A549 (cell line): ENCODE results near the gene CTAG2. TPM values are rescaled to one million over a fixed set of nuclear protein-coding genes. Genes with fewer than 3 reads are reported as not detected.
A peak's percentile ranks its signal among the peaks of the same experiment; 100 is the strongest.

Experiments
- ATAC-seq, 2 experiments: fragments of 200-7000 bp in 1 of 2; fragments of >200 bp in 1 of 2; cut with Nextera tagmentation in 1 of 2; cut with Tn5 transposase in 1 of 2; 3 replicates each; pipeline versions ENCODE4 v1.8.0 to v1.9.1; 2018 to 2020; ENCODE audit warnings: mild to moderate bottlenecking in 1 of 2, moderate library complexity in 1 of 2
- CTCF ChIA-PET: fragments of 300-600 bp; sonication (Branson Sonifier 250); formaldehyde crosslinking; extraction: SDS; loops from one replicate; lab custom pipeline; 2021; ENCODE audit warnings: antibody characterized with exemption, inconsistent platforms; lab: Yijun Ruan, JAX
- POLR2A ChIA-PET: fragments of 350-600 bp; formaldehyde crosslinking; extraction: SDS; loops from one replicate; lab custom pipeline; 2021; ENCODE audit warnings: antibody characterized with exemption, inconsistent platforms; lab: Yijun Ruan, JAX
- DNase-seq, 2 experiments: peaks; one replicate each; pipeline versions ENCODE4 v3.0.0 to v3.0.0-alpha.2; 2011 to 2016; ENCODE audit warnings: low read depth in 1 of 2, low spot score in 1 of 2
- FAIRE-seq: peaks from 2 replicates; lab custom pipeline; 2011; peaks lifted over from hg19 to GRCh38; lab: Jason Lieb, UNC
- H3K27ac ChIP-seq, 2 experiments: fragments of >200 bp; sonication (Bioruptor Twin); formaldehyde crosslinking; 3 replicates each; pipeline ENCODE4 v1.5.1; 2016 to 2017
- H3K4me1 ChIP-seq: fragments of >200 bp; sonication (Bioruptor Twin); formaldehyde crosslinking; 3 replicates; pipeline ENCODE4 v1.6.1; 2016
- H3K4me2 ChIP-seq: fragments of >200 bp; sonication (Bioruptor Twin); formaldehyde crosslinking; 3 replicates; pipeline ENCODE4 v1.6.1; 2016
- H3K4me3 ChIP-seq: fragments of >200 bp; sonication (Bioruptor Twin); formaldehyde crosslinking; 3 replicates; pipeline ENCODE4 v1.5.1; 2016
- H3K9me3 ChIP-seq: fragments of >200 bp; sonication (Bioruptor Twin); formaldehyde crosslinking; 3 replicates; pipeline ENCODE4 v1.6.1; 2016
- CBX8 ChIP-seq: fragments of 200-600 bp; sonication (generic); IDR thresholded peaks from 2 replicates; pipeline ENCODE4 v1.6.1; 2016
- EP300 ChIP-seq, 2 experiments: fragments of >200 bp; sonication (Bioruptor Twin); formaldehyde crosslinking; IDR thresholded peaks; 2 replicates in 1 of 2; 3 replicates in 1 of 2; pipeline ENCODE4 v1.6.1; 2016 to 2017
- GATA3 ChIP-seq: IDR thresholded peaks from 2 replicates; pipeline ENCODE4 v1.6.1; 2012; ENCODE audit warnings: borderline replicate concordance
- HOXA7 ChIP-seq: fragments of 250-450 bp; sonication (Bioruptor Pico); IDR thresholded peaks from 2 replicates; pipeline ENCODE4 v1.5.0; 2020; ENCODE audit warnings: mild to moderate bottlenecking, moderate library complexity
- JUN ChIP-seq, 2 experiments: fragments of >200 bp; sonication (Bioruptor Twin); formaldehyde crosslinking; IDR thresholded peaks; 2 replicates in 1 of 2; 3 replicates in 1 of 2; pipeline ENCODE4 v1.6.1; 2016 to 2017
- KDM1A ChIP-seq: fragments of 200-600 bp; sonication (generic); IDR thresholded peaks from 2 replicates; pipeline ENCODE4 v1.6.1; 2016; ENCODE audit warnings: low read depth, mild to moderate bottlenecking
- KDM5A ChIP-seq: fragments of 200-600 bp; sonication (generic); IDR thresholded peaks from 2 replicates; pipeline ENCODE4 v1.6.1; 2016; ENCODE audit warnings: antibody characterized with exemption, mild to moderate bottlenecking
- MAFK ChIP-seq: fragments of 450-650 bp; IDR thresholded peaks from 2 replicates; pipeline ENCODE4 v1.6.1; 2014; ENCODE audit not compliant: partially characterized antibody
- MAZ ChIP-seq: fragments of 150-350 bp; IDR thresholded peaks from 2 replicates; pipeline ENCODE4 v1.6.1; 2014; ENCODE audit warnings: antibody characterized with exemption, low read depth, low read length, borderline replicate concordance
- NFE2L2 ChIP-seq: fragments of 150-350 bp; conservative IDR thresholded peaks from 2 replicates; pipeline ENCODE4 v1.6.1; 2014; ENCODE audit warnings: low read length
- NPAS2 ChIP-seq: fragments of 250-450 bp; sonication (Bioruptor Pico); IDR thresholded peaks from 2 replicates; pipeline ENCODE4 v1.8.0; 2022; ENCODE audit warnings: mild to moderate bottlenecking, moderate library complexity, borderline replicate concordance
- RAD21 ChIP-seq, 2 experiments: fragments of >200 bp in 1 of 2; sonication (Bioruptor Twin) in 1 of 2; formaldehyde crosslinking in 1 of 2; IDR thresholded peaks in 1 of 2; conservative IDR thresholded peaks in 1 of 2; 2 replicates in 1 of 2; 3 replicates in 1 of 2; pipeline ENCODE4 v1.6.1; 2012 to 2018; ENCODE audit warnings: inconsistent platforms in 1 of 2
- RFX5 ChIP-seq: fragments of 450-650 bp; IDR thresholded peaks from 2 replicates; pipeline ENCODE4 v1.7.1; 2014; ENCODE audit warnings: antibody characterized with exemption, mild to moderate bottlenecking, moderate library complexity
- TP53 ChIP-seq: fragments of 250-450 bp; sonication (Bioruptor Pico); IDR thresholded peaks from 2 replicates; pipeline ENCODE4 v1.5.0; 2021; ENCODE audit warnings: mild to moderate bottlenecking, moderate library complexity
- ZC3H11A ChIP-seq: fragments of 450-650 bp; IDR thresholded peaks from 2 replicates; pipeline ENCODE4 v1.6.1; 2014; ENCODE audit warnings: antibody characterized with exemption, mild to moderate bottlenecking
- WGBS: methylation state at CpG from one replicate; pipeline ENCODE4 v1.1.6; 2017; ENCODE audit errors: missing lambda C conversion rate; 5-methylcytosine and 5-hydroxymethylcytosine counted together
- polyA plus RNA-seq, 4 experiments: library from polyadenylated mRNA; depleted of rRNA in 3 of 4; stranded (reverse); fragments of >200 nt; fragmentation: RNase III in 1 of 4; extraction: RNeasy Plus Mini Kit Qiagen cat#74134 plus additional on column Dnase treatment in 1 of 4; gene quantifications; 2 replicates in 3 of 4; 3 replicates in 1 of 4; pipeline ENCODE4 v1.2.3, GENCODE V29; 2011 to 2017
- TF ChIP-seq, protein P1 (sequence below): fragments of 450-650 bp; IDR thresholded peaks from 2 replicates; pipeline ENCODE4 v1.6.1; 2014; ENCODE audit warnings: antibody characterized with exemption
- TF ChIP-seq, protein P2 (sequence below): fragments of 150-350 bp; IDR thresholded peaks from 2 replicates; pipeline ENCODE4 v1.6.1; 2014; ENCODE audit warnings: low read depth, mild to moderate bottlenecking, low read length
- TF ChIP-seq, protein P3 (sequence below): fragments of 250-450 bp; sonication (Bioruptor Pico); IDR thresholded peaks from 2 replicates; pipeline ENCODE4 v1.5.0; 2021; ENCODE audit warnings: mild to moderate bottlenecking, moderate library complexity, borderline replicate concordance

The CTAG2 gene
- polyA plus RNA-seq, 2 of the 4 experiments (the other 2 are of a cell fraction): not detected

DNA sequence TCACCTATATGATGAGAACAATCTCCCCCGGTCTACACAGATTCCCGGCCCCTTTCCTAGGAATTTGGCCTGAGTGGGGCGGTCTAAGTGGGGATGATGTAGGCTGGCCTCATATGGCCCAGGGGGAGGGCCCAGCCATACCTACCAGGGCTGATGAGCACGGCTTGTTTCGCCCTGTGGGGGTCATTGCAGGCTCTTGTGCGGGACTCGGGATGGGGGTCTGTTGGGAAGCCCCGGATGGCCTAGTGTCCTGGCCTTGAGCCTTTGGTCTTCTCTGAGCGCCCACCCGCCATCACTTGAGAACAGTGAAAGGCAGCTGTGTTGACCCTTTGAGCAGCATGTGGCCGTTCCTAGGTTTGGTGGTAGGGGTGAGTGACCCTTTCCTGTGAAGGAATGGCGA lies 4.8 kb upstream of the CTAG2 start:
- Histone ChIP-seq H3K4me3 (no peak overlapping the region), H3K9me3 (no peaks in the 10 kb centered on the region), H3K27ac (no peak overlapping the region), H3K4me1 (no peaks in the 10 kb centered on the region), H3K4me2 (no peak overlapping the region)
- POLR2A ChIA-PET: no interaction called here
- TF ChIP-seq, protein P1, sequence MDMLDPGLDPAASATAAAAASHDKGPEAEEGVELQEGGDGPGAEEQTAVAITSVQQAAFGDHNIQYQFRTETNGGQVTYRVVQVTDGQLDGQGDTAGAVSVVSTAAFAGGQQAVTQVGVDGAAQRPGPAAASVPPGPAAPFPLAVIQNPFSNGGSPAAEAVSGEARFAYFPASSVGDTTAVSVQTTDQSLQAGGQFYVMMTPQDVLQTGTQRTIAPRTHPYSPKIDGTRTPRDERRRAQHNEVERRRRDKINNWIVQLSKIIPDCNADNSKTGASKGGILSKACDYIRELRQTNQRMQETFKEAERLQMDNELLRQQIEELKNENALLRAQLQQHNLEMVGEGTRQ: no peak
- no peak for TF ChIP-seq NFE2L2
- no peak for TF ChIP-seq KDM1A
- TF ChIP-seq TP53 (CRISPR knock-in tag): no peak
- no peak for TF ChIP-seq RFX5
- TF ChIP-seq CBX8: no peak
- TF ChIP-seq KDM5A: no peak
- no peak for TF ChIP-seq JUN (IDR thresholded peaks at IDR 0.05)
- TF ChIP-seq, protein P2, sequence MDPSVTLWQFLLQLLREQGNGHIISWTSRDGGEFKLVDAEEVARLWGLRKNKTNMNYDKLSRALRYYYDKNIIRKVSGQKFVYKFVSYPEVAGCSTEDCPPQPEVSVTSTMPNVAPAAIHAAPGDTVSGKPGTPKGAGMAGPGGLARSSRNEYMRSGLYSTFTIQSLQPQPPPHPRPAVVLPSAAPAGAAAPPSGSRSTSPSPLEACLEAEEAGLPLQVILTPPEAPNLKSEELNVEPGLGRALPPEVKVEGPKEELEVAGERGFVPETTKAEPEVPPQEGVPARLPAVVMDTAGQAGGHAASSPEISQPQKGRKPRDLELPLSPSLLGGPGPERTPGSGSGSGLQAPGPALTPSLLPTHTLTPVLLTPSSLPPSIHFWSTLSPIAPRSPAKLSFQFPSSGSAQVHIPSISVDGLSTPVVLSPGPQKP: no peak
- CTCF ChIA-PET: no interaction called here
- no peak for DNase-seq
- WGBS: 64% methylated on average over 5 of the region's 12 CpGs
- ATAC-seq: no peak
- FAIRE-seq: no peak

DNA sequence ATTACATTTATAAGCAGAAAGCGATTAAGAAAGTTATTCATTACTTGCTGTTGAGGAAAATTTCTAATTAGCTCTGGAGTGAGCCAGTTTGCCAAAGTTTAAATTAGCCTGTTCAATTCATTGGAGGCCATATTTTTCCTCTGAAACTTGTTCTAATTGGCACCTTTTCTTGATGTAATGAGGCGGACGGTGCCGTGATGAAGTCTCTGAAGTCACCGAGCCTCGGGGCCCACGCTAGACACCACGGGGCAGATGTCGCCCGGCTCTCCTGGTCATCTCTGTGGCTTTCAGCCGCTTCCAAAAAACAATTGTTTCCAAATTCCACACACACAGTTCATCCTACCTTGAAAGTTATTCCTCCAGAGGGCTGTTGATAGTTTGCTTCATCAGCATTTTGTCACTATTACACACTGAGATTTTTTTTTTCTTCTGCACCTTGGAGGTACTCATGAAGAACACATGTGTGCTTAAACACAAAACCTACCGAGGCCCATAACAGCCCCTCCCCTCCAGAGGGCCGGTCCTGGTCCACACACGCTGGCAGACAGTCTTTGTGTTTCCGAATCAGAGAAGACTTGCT lies 3.9 kb upstream of the CTAG2 start:
- no peaks in the 10 kb centered on the region for H3K9me3 ChIP-seq
- H3K27ac ChIP-seq: no peak overlapping the region
- no peaks in the 10 kb centered on the region for H3K4me1 ChIP-seq
- DNase-seq (no peak), ATAC-seq (no peak), FAIRE-seq (no peak)
- no peak overlapping the region for H3K4me2 ChIP-seq
- 69% methylated on average over 15 of the region's 15 CpGs for WGBS
- CTCF ChIA-PET: no interaction called here
- POLR2A ChIA-PET: no interaction called here
- no peak overlapping the region for H3K4me3 ChIP-seq
- TF ChIP-seq, protein P3, sequence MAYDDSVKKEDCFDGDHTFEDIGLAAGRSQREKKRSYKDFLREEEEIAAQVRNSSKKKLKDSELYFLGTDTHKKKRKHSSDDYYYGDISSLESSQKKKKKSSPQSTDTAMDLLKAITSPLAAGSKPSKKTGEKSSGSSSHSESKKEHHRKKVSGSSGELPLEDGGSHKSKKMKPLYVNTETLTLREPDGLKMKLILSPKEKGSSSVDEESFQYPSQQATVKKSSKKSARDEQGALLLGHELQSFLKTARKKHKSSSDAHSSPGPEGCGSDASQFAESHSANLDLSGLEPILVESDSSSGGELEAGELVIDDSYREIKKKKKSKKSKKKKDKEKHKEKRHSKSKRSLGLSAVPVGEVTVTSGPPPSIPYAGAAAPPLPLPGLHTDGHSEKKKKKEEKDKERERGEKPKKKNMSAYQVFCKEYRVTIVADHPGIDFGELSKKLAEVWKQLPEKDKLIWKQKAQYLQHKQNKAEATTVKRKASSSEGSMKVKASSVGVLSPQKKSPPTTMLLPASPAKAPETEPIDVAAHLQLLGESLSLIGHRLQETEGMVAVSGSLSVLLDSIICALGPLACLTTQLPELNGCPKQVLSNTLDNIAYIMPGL (CRISPR knock-in tag): no peak
- peak; percentile 68 for TF ChIP-seq MAFK

DNA sequence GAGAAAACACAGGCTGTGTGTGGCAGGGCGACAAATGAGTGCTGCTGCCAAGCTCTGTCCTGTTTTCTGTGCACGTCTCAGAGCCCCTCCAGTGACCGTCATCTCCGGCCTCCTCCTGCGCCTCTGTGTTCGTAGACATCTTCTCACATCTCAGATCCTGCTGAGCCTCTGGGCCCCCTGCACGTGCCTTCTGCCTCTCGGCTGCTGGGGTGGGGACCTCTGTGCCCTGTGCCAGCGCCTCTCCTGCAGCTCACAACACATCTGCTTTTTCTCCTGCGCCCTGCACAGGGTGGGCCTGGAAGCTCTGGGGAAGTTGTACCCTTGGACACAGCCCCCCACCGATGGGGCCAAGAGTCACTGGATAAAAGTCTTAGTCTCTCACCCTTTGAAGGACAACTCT lies 2.4 kb upstream of the CTAG2 start:
- FAIRE-seq: no peak
- Histone ChIP-seq H3K4me3 (no peak overlapping the region), H3K4me1 (no peaks in the 10 kb centered on the region), H3K9me3 (no peaks in the 10 kb centered on the region), H3K27ac (no peak overlapping the region), H3K4me2 (no peak overlapping the region)
- CTCF ChIA-PET: no interaction called here
- 52% methylated on average over 8 of the region's 11 CpGs for WGBS
- ATAC-seq: no peak; a peak in 1 of 6 replicates
- no peak for DNase-seq
- no peak for TF ChIP-seq TP53 (CRISPR knock-in tag)
- no peak for TF ChIP-seq ZC3H11A
- no peak for TF ChIP-seq GATA3
- TF ChIP-seq RAD21 (conservative IDR thresholded peaks at IDR 0.05 in 1 of 2, IDR thresholded peaks at IDR 0.05 in 1 of 2): no peak
- TF ChIP-seq EP300 (IDR thresholded peaks at IDR 0.05): no peak
- no peak for TF ChIP-seq NPAS2 (CRISPR knock-in tag)
- no peak for TF ChIP-seq KDM5A
- TF ChIP-seq HOXA7 (CRISPR knock-in tag): no peak
- no peak for TF ChIP-seq MAZ
- POLR2A ChIA-PET: no interaction called here
